GM19351 (cell line): ENCODE measurements around the gene MICAL3.

Experiments used
- ATAC-seq: cut with Tn5 transposase; IDR thresholded peaks from one replicate; pipeline ENCODE4 v1.9.1; 2021; ENCODE audit warnings: mild to moderate bottlenecking, moderate library complexity; ENCODE audit not compliant: unreplicated experiment

Gene MICAL3

DNA sequence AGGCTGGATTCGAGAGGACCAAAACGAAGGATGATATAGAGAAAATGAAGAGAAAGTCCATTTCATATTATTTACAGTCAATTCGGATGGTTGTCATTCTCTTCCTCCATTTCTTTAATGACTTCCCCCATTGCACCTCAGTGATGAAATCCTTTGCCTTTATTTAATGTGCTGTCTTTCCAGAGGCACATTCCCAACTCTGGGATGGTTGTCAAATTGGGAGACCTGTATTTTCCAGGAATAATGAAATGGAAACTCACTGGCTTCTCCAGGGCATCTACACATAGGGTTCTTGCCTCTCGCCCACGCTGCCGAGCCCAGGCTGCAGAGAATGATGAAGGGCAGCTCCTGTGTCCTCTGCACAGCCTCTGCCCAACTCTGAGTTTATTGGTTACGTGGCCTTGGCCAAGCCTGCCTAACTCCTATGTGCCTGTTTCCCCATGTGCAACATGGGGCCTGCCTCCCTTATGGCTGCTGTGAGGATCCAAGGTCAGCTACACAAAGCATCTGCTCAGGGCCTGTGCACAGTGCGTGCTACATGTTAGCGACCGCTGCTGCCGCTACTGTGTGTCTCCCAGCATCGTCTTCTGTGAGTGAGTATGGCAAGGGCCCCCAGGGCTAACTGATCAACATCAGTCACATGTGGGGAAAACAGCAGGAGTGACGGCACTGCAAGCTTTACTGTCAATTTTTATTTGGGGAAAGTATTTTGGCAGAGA is 168.6 kb downstream of the MICAL3 start:
- ATAC-seq: no peak

DNA sequence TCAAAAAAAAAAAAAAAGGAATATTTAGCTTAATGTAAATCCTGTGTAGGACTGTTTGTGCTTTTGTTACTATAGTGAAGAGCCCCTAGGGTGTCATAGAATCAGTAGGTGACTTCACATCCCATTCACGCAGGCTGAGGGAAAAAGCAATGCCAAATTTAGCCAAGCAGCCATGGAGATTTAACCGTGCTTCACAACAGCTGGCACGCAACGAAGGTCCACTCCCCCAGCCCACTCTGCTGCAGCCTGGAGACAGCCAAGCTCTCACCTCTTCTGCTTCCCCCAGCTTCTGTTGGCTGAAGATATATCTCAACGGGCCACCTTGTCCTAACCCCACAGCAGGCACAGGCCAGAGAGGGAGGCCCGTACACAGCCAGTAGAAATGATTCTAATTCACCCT is 171.3 kb downstream of the MICAL3 start:
- no peak for ATAC-seq

- no peak for ATAC-seq
These were observed 172.6 kb downstream of the MICAL3 start for GRCh38 chr22:17851759-17852158.

GRCh38 chr22:17847360-17848078 is 176.8 kb downstream of the MICAL3 start:
- ATAC-seq: no peak

- no peak for ATAC-seq
These were observed 177.9 kb downstream of the MICAL3 start for GRCh38 chr22:17846326-17846992.

DNA sequence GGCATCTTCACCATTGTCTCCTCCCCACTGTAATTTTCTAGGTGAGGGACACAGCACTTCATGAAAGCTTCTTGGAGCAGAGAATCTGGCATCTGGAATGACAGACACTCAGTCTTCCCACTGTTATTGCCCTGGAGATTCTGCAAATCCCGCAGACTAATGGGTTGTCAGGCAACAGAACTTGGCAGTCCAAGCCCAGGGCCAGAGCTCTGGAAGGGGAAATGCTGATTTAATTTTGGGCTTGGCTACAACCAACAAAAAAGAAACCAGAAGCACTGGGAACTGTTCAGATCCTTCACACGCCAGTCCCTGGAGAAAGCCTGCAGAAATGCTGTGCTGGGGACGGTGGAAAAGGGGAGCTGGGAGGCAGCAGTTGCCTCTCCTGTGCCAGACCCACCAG is 178.6 kb downstream of the MICAL3 start:
- no peak for ATAC-seq

GRCh38 chr22:17845327-17845726 is 179.0 kb downstream of the MICAL3 start:
- no peak for ATAC-seq

DNA sequence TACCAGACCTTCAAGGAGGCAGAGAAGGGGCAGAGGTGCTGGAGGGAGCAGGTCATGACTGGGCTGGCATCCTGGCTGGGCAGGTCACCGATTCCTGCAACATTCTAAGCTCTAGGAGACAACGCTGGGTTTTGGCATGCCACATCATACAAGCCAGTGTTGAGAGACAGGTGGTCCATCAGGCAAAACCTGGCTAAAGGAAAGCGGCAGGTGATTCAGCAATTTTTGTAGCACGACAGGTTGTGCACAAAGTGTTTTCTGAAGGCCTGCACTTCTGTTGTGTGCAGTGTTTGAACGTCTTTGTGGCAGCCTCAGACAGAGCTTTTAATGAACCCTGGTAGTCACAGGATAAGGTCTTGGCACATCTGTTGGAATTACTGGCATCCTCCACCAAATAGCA is 180.2 kb downstream of the MICAL3 start:
- no peak for ATAC-seq

DNA sequence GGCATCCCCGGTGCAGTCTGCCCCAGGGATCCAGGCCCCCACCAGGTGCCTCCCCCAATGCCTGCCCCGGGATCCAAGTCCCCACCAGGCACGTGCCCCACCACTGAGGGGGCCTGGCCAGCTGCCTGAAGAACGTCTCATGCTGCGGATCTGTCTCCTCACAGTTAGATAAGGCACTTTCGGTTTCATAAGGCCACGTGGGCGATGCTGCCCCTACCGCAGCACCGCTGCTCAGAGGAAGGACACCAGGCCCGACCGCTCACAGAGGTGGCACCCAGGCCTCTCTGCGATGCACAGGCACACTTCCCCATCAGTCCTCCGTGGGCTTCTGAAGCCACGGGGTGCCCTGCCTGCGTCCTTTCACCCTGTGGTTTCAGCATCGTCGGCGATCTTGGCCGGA is 182.0 kb downstream of the MICAL3 start:
- no peak for ATAC-seq

DNA sequence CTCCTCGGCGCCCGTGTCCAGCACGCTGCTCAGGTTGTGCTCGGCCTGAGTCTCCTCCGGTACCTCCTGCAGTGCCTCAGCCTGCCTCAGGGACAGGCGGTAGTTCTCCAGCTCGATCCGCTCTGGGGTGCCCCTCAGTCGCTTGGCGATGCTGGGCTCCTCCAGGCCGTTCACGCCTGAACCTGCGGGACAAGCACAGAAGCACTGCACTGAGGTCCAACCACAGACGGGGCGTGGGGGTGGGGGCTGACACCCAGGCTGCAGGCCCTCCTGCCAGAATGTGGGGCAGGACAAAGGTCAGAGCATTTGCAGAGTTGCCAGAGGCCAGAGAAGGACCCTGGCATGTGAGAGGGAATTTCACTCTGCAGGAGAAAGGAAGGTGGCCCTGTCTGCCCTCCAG is 182.5 kb downstream of the MICAL3 start:
- ATAC-seq: no peak

- no peak for ATAC-seq
These were observed 186.0 kb downstream of the MICAL3 start for GRCh38 chr22:17838180-17838865.

DNA sequence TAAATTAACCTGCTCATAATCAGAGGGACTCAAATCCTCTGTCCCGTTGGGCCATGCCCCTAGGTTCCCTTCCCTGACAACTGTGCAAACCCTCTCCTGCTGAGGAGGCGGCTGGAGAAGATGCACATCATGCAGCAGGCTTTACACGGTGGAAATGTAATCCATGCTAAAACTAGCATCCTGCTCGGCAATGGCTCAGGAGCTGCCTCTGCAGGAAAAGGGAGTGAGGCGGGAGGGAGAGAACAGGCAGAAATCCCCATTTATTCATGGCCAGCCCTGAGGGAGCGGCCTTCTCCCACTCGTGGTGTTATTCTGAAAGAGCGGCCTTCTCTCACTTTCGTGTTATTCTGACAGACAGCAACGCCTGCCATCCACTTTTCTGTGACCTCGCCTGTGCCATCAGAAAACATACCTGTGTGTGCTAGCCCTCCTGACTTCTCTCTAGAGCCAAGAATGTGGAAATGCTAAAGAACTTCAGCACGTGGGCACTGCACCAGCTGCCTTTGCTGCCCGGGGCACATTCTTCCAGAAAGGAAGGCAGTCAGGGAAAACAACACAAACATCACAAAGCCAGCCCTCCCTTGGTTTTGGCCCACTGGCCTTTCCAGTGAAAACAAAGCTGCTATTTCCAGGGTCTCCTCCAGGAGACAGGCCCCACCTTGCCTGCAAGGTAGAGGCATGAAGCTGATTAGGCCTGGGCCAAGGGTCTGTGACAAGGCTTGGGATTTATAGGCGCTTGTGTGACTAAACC is 187.2 kb downstream of the MICAL3 start:
- ATAC-seq: no peak

GRCh38 chr22:17835256-17835655 is 189.1 kb downstream of the MICAL3 start:
- no peak for ATAC-seq

GRCh38 chr22:17833489-17833888 is 190.9 kb downstream of the MICAL3 start:
- ATAC-seq: no peak

- no peak for ATAC-seq
These were observed 191.7 kb downstream of the MICAL3 start for GRCh38 chr22:17832665-17833064.

DNA sequence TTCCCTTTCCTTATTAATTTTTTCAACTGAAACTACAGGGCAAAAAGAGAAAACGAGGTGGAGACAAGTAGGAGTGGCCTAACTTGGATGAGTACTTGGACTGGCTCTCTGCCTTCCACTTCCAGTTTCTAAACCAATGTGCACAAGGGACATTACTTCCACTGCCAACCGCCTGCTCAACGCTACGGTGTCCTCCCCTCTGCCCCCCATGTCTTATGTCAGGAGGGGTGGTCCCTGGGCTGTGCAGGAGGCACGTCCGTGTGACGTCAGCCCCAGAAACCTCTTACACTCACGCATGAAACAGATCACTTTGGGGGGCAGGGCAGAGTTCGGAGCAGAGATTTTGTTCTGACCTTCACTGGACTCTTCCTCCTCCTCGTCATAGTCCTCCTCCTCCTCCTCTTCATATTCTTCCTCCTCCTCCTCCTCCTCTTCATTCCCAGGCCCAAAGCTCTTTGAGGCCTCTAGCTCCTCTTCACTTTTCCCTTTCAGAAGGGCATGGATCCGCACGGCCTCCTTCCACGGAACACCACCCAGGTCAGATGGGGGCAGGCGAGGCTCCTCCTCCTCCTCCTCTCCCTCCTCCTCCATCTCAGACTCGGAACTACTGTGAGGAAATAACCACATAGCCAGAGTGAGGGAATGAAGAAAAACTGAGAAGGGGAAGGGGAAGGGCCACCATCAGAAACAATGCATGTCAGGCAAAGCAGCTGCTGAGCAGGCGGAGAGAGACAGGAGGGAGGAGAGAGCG is 192.7 kb downstream of the MICAL3 start:
- ATAC-seq: no peak

DNA sequence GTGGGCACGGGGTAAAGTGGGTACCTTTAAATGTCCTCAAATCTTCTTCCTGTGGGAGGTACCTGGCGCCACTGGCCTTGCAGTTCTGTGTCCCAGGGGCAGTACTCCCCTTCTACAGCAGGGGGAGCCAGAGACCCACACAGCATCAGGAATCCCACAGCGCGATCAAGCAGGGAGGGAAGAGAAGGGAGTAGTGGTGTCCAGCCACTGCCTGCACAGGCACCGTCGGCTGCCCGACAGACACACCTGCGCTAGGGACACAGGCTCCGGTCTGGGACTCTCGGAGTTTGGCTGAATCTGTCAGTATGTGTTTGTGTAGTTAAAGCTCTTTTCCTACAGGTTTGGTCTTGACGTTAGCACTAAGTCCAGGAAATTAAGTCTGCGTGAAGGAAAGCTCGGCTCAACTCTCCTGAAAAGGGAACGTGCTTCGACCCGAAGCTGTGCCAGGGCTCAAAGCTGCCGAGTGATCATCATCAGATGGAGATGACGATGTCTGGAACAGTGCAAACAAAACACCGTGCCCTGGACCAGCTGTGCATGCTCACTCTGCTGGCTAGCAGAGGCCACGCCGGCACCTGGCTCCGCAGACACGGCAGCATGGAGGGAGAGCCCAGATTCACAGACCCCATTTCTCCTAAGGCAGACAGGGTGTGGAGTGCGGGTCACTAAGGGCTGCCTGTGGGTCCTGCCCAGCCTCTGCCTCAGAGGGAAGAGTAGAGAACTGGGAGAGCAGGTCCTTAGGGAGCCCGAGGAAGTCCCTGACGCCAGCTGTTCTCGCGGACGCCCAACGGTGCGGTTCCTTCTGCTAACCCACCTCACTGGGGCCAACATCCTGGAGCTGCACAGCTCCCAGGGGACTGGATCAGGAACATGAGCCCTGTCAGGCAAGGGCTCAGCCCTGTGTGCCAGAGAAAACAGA is 194.1 kb downstream of the MICAL3 start:
- no peak for ATAC-seq

- no peak for ATAC-seq
These were observed 194.7 kb downstream of the MICAL3 start for GRCh38 chr22:17829695-17830042.

DNA sequence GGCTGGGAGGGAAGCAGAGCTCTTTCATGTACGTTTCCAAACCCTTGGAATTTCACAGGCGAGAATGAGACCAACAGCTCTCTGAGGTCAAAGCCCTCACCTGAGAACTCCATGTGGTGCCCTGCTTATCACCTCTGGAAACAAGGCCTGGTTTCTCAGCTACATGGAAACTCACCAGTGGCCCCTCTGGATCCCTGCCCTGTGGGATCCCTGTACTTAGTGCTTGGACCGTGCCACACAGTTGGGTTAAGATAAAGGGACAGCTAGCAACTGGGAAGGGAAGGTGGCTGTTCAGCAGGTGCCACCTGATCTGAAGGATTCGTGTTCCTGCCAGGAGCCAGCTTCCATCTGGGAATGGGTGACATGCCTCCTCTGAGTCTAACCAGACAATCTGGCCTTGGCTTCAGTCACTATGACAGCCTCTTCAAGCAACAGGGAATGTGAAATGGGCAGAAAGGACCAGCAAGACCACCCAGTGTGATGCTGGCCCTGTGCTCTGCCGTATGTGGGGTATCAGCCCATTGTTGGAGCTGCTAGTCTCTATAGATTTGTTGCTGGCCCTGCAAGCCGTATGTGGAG is 195.8 kb downstream of the MICAL3 start:
- no peak for ATAC-seq
